Measurements from ENCODE around the gene ADAMTS14.
"Not testable (repeated sequence)": the region's sequence is repeated elsewhere in the genome, so short reads cannot be mapped to it uniquely, and the experiment has no call there.

Gene ADAMTS14

GRCh38 chr10:70655316-70655715, 17.0 kb upstream of the ADAMTS14 start:
- no peak for DNase-seq (ENCODE audit: low read depth in 2 of 2)

- DNase-seq (ENCODE audit: low read depth in 2 of 2) = no peak
These were observed 15.8 kb upstream of the ADAMTS14 start for GRCh38 chr10:70656489-70656888.

- DNase-seq (ENCODE audit: low read depth in 2 of 2) = no peak
These were observed 15.3 kb upstream of the ADAMTS14 start for GRCh38 chr10:70657041-70657440.

- DNase-seq (ENCODE audit: low read depth in 2 of 2) = no peak
These were observed 13.6 kb upstream of the ADAMTS14 start for GRCh38 chr10:70658582-70659136.

- DNase-seq (ENCODE audit: low read depth in 2 of 2) = no peak
These were observed 13.0 kb upstream of the ADAMTS14 start for GRCh38 chr10:70659306-70659705.

GRCh38 chr10:70660722-70661121, 11.6 kb upstream of the ADAMTS14 start:
- DNase-seq (ENCODE audit: low read depth in 2 of 2) = no peak

- no peak for DNase-seq (ENCODE audit: low read depth in 2 of 2)
These were observed 10.5 kb upstream of the ADAMTS14 start for GRCh38 chr10:70661623-70662361.

- DNase-seq (ENCODE audit: low read depth in 2 of 2) = no peak
These were observed 9.7 kb upstream of the ADAMTS14 start for GRCh38 chr10:70662362-70663220.

GRCh38 chr10:70663458-70664409, 8.6 kb upstream of the ADAMTS14 start:
- not testable (repeated sequence) for DNase-seq (ENCODE audit: low read depth in 2 of 2)

- no peak for DNase-seq (ENCODE audit: low read depth in 2 of 2)
These were observed 7.6 kb upstream of the ADAMTS14 start for GRCh38 chr10:70664702-70665195.

GRCh38 chr10:70666960-70667798, 5.1 kb upstream of the ADAMTS14 start:
- no peak for DNase-seq (ENCODE audit: low read depth in 2 of 2)

GRCh38 chr10:70667818-70668217, 4.5 kb upstream of the ADAMTS14 start:
- not testable (repeated sequence) for DNase-seq (ENCODE audit: low read depth in 2 of 2)

GRCh38 chr10:70668454-70668970, 3.8 kb upstream of the ADAMTS14 start:
- DNase-seq (ENCODE audit: low read depth in 2 of 2) = no peak

GRCh38 chr10:70669015-70669414, 3.3 kb upstream of the ADAMTS14 start:
- DNase-seq (ENCODE audit: low read depth in 2 of 2) = no peak

- DNase-seq (ENCODE audit: low read depth in 2 of 2) = no peak
These were observed 2.5 kb upstream of the ADAMTS14 start for GRCh38 chr10:70669732-70670317.

GRCh38 chr10:70671619-70672164, 614 bp upstream of the ADAMTS14 start:
- DNase-seq (ENCODE audit: low read depth in 2 of 2) = no peak

- no peak for DNase-seq (ENCODE audit: low read depth in 2 of 2)
These were observed 980 bp downstream of the ADAMTS14 start for GRCh38 chr10:70673043-70673928.

- DNase-seq (ENCODE audit: low read depth in 2 of 2) = no peak
These were observed 1.7 kb downstream of the ADAMTS14 start for GRCh38 chr10:70673929-70674559.
